ENCODE data around the gene CDH24. TPM values are rescaled to one million over a fixed set of nuclear protein-coding genes. Genes with fewer than 3 reads are reported as not detected.
A peak's percentile ranks its signal among the peaks of the same experiment; 100 is the strongest.

Gene CDH24
- total and polyA plus RNA-seq, 9 of the 15 experiments (the other 6 are each of a cell fraction or from before 2014, with no cell fraction given) = 0.04 to 16.2 (median 4.9) TPM

DNA sequence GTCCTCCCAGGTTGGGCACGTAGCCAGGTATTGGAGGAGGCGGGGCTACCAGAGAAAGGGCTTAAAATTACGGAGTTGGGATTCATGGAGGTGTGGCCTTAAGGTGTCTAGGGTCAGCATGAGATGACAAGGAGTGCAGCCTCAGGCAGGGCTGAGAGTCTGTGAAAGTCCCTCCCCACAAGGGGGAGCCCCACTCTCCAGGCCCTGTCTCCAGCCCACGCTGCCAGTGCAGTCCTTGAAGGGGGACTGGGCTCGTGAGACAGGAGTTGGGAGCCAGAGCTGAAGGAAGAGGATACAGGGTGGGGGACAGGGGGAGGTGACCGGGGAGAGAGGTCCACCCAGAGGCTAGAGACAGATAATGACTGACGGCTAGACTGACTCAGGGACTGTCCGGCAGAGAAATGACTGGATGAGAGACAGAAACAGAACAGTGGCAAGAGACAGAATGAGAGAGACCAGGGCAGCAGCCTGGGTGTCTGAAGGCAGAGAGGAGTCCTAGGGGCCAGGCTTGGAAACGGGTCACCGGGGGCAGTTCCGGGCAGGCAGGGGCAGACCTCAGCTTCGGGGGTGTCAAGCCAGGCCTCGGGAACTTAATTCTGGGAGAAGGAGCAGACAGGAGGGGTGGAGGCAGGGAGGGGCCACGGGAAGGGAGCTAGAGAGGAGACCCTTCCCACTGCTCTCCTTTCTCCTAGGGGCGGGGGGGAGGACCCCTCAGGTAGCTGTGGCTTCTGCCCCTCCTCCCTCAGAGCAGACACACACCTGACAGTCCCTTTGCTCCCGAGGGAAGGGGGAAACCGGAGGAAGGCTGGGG is 970 bp downstream of the CDH24 start (continued):
- TF ChIP-seq, protein P1, sequence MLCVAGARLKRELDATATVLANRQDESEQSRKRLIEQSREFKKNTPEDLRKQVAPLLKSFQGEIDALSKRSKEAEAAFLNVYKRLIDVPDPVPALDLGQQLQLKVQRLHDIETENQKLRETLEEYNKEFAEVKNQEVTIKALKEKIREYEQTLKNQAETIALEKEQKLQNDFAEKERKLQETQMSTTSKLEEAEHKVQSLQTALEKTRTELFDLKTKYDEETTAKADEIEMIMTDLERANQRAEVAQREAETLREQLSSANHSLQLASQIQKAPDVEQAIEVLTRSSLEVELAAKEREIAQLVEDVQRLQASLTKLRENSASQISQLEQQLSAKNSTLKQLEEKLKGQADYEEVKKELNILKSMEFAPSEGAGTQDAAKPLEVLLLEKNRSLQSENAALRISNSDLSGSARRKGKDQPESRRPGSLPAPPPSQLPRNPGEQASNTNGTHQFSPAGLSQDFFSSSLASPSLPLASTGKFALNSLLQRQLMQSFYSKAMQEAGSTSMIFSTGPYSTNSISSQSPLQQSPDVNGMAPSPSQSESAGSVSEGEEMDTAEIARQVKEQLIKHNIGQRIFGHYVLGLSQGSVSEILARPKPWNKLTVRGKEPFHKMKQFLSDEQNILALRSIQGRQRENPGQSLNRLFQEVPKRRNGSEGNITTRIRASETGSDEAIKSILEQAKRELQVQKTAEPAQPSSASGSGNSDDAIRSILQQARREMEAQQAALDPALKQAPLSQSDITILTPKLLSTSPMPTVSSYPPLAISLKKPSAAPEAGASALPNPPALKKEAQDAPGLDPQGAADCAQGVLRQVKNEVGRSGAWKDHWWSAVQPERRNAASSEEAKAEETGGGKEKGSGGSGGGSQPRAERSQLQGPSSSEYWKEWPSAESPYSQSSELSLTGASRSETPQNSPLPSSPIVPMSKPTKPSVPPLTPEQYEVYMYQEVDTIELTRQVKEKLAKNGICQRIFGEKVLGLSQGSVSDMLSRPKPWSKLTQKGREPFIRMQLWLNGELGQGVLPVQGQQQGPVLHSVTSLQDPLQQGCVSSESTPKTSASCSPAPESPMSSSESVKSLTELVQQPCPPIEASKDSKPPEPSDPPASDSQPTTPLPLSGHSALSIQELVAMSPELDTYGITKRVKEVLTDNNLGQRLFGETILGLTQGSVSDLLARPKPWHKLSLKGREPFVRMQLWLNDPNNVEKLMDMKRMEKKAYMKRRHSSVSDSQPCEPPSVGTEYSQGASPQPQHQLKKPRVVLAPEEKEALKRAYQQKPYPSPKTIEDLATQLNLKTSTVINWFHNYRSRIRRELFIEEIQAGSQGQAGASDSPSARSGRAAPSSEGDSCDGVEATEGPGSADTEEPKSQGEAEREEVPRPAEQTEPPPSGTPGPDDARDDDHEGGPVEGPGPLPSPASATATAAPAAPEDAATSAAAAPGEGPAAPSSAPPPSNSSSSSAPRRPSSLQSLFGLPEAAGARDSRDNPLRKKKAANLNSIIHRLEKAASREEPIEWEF (CRISPR knock-in tag; IDR thresholded peaks at IDR 0.05) = no peak
- no peak for TF ChIP-seq ZNF589 (CRISPR knock-in tag; IDR thresholded peaks at IDR 0.05; ENCODE audit: low read depth)
- TF ChIP-seq SMARCA4 (IDR thresholded peaks at IDR 0.05) = peak; percentile 75
- TF ChIP-seq FOSL1 (tag; conservative IDR thresholded peaks at IDR 0.05) = no peak
- TF ChIP-seq HNRNPH1 (optimal IDR thresholded peaks at IDR 0.05; ENCODE audit: low read depth, low read length) = no peak
- TF ChIP-seq HNRNPUL1 (IDR thresholded peaks at IDR 0.05; ENCODE audit: low read length) = peak; percentile 69; the same call in 1 of the 2 replicates
- TF ChIP-seq PTRF (tag; IDR thresholded peaks at IDR 0.05) = no peak
- TF ChIP-seq TSHZ1 (CRISPR knock-in tag; IDR thresholded peaks at IDR 0.05) = no peak
- no peak for TF ChIP-seq ZNF445 (CRISPR knock-in tag; IDR thresholded peaks at IDR 0.05; ENCODE audit: low read depth)
- no peak for TF ChIP-seq GATAD2B (IDR thresholded peaks at IDR 0.05; ENCODE audit: borderline replicate concordance)
- peak; percentile 26; the same call in 1 of the 2 replicates for TF ChIP-seq MTA3 (IDR thresholded peaks at IDR 0.05; ENCODE audit: borderline replicate concordance)
- no peak for TF ChIP-seq ZNF586 (CRISPR knock-in tag; conservative IDR thresholded peaks at IDR 0.05)
- TF ChIP-seq TGIF2 (CRISPR knock-in tag; IDR thresholded peaks at IDR 0.05) = no peak
- TF ChIP-seq CBX3 (IDR thresholded peaks at IDR 0.05; ENCODE audit: borderline replicate concordance in 1 of 2, low read length in 2 of 2) = peak in 1 of 2 experiments; percentile 25; a peak in 1 of 3 replicates
- peak; percentile 34; the same call in 1 of the 2 replicates for TF ChIP-seq NFIC (IDR thresholded peaks at IDR 0.05)
- no peak for TF ChIP-seq TEAD4 (IDR thresholded peaks at IDR 0.05; ENCODE audit: low read length)
- TF ChIP-seq TEAD4 (CRISPR knock-in tag; IDR thresholded peaks at IDR 0.05; ENCODE audit: borderline replicate concordance) = no peak
- TF ChIP-seq DMBX1 (CRISPR knock-in tag; IDR thresholded peaks at IDR 0.05; ENCODE audit: borderline replicate concordance) = no peak
